GM19328 (cell line): ENCODE measurements around the gene CDX2.
"Not testable (repeated sequence)": the region's sequence is repeated elsewhere in the genome, so short reads cannot be mapped to it uniquely, and the experiment has no call there.

ENCODE experiments used
- ATAC-seq: cut with Tn5 transposase; IDR thresholded peaks from one replicate; pipeline ENCODE4 v1.9.1; 2021; ENCODE audit warnings: mild to moderate bottlenecking, moderate library complexity; ENCODE audit not compliant: unreplicated experiment

The CDX2 gene, protein sequence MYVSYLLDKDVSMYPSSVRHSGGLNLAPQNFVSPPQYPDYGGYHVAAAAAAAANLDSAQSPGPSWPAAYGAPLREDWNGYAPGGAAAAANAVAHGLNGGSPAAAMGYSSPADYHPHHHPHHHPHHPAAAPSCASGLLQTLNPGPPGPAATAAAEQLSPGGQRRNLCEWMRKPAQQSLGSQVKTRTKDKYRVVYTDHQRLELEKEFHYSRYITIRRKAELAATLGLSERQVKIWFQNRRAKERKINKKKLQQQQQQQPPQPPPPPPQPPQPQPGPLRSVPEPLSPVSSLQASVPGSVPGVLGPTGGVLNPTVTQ

DNA sequence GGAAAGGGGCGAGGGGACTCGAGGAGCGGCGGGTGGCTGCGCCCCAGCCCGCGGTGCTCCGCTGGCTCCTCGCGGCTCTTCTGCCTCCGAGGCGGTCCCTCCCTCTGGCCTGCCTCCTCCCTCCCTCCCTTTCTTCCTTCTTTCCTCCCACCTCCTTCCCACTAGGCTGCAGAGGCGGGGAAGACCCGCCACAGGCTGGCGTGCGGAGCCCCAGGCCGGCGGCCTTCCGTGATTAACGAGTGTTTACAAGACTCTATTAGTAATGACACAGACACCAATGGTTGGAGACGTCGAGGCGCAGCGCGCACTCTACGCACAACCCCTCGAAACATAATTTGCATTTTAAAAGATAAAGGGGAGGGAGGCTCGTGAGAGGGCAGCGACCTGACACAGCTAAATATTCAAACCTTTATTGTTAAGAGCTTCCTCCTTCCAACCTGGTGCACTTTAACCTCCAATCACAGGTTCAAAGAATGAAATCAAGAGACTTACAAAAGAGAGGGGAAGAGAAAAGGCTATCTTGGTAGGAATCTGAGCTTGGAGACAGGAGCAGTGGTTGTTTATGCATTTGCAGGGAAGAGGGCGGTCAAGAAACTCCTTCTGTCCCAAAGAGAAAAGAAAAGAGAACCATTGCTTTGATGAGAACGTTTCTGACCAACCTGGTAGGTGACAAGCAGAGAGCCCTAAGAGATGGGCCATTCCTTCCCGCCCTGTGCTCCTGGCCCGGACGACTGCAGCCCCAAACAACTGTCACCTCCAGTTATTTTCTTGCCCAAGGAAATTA is at the start of gene CDX2:
Gene CDX2 (minus strand): TSS at position 234 of the 784 bp plus-strand sequence. CDS start 309 bp downstream, outside the sequence.
- no peak for ATAC-seq

DNA sequence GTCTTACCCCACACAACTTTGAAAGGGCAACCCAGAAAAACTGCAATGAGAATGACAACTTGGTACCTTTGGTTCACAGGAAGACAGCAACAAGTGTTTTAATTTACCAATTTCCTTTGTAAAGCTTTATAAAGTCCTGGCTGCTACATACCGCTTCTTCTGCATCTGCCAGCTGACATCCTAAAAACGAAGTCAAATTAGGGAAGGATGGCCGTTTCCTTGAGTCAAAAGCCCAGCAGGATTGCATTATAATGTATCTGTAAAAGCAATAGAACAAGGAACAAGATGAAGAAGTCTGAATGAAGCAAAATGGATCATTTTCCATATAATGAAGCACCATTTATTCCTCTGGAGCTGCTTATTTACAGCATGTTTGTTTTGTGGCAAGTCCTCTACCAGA is 45.2 kb upstream of the CDX2 start:
- no peak for ATAC-seq

DNA sequence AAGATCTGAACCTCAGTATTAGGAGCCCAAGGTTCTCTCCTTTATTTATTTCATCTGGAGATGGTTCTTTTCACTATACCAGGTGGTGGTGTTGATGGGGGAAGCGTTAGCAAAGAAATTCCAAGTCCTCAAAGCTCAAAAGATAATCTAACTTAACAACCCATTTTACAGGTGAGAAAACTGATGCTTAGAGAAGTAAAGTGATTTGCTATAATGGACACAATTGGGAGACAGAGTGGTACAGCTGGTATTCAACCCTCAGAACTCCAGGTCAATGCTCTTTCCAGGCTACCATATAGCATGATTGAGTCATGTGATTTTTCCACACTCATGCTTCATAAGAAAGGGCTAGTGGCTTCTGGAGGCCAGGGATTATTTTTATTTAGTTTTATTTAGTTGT is 44.4 kb upstream of the CDX2 start:
- ATAC-seq, result no peak

DNA sequence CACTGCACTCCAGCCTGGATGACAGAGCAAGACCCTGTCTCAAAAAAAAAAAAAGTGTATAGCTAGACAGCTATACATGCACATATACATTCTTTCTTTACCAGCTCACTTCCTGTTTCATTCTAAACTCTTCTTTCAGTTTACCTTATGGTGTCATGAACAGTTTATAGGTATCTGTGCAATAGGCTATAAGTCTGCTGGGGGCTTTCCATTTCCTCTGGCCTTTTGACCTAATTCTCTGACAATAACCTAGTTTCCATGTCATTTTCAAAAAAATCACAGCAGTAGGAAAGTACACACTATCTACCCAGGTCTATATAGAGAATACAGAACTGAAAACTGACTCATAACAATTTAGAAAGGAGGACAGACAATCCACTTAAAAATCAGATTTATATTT is 43.8 kb upstream of the CDX2 start:
- ATAC-seq, result peak; percentile 73

DNA sequence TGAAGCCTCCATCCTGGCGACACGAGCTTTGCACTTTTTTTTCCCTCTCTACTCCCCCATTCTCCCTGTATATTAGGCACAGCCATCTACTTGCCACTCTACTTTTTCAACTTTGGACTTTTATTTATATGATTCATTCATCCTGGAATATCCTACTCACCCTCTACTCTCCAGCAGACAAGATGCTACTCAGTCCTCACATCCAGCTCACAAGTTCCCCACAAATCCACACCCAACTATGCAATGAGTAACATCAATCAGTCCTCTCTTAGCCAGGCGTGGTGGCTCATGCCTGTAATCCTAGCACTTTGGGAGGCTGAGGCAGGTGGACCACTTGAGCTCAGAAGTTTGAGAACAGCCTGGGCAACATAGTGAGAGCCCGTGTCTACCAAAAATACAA is 43.3 kb upstream of the CDX2 start:
- ATAC-seq, result no peak

DNA sequence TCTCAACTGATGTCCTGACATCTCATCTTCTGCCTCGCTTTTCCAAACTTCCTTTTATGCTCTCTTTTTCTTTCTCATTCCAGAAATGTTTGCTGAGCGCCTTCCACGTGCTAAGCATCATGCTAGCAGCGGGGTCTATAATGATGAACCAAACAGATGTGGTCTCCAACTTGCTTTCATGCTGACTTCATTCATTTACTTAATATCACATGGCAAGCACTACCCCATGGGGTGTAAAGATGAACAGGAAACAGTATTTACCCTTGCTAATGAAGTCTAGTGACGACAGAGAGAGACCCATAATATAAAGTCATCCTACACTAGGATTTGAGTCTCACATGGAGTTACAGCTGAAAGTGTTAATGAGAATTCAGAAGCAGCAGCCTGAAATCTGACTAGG is 40.9 kb upstream of the CDX2 start:
- no peak for ATAC-seq

DNA sequence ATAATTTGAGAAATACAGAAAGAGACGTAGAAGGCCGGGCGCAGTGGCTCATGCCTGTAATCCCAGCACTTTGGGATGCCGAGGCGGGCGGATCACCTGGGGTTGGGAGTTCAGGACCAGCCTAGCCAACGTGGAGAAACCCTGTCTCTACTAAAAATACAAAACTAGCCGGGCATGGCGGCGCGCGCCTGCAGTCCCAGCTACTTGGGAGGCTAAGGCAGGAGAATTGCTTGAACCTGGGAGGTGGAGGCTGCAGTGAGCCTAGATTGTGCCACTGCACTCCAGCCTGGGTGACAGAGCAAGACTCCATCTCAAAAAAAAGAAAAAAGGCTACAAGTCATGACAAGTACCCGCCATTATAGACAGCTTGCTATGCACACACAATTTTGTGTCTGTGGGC is 35.9 kb upstream of the CDX2 start:
- not testable (repeated sequence) for ATAC-seq

DNA sequence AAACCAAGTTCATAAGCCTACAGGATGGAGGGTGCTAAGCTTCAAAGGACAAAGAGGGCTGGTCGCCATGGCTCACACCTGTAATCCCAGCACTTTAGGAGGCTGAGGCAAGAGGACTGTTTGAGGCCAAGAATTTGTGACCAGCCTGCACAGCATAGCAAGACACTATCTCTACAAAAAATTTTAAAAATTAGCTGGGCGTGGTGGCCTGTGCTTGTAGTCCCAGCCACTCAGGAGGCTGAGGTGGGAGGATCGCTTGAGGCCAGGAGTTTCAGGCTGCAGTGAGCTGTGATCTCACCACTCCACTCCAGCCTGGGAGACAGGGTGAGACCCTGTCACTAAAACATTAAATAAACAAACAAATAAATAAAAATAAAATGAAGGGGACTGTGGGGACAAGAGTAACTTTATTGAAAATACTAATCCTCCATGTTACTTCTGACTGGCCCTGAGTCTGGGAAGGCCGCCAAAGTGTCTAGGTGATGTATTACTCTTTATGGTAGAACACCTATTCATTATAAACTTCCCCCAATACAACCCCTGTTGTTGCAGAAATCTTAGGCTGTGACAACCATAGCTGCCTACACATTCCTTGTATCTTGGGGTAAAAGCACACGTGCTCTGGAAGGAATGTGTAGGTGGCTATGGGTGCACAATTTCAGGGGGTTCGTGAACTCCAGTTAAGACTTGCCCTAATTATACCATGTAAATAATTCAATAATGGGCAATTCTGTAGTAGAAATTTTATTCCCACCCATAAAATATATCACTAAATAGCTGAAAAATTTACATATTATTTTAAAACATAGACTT is 34.0 kb upstream of the CDX2 start:
- ATAC-seq, result no peak

DNA sequence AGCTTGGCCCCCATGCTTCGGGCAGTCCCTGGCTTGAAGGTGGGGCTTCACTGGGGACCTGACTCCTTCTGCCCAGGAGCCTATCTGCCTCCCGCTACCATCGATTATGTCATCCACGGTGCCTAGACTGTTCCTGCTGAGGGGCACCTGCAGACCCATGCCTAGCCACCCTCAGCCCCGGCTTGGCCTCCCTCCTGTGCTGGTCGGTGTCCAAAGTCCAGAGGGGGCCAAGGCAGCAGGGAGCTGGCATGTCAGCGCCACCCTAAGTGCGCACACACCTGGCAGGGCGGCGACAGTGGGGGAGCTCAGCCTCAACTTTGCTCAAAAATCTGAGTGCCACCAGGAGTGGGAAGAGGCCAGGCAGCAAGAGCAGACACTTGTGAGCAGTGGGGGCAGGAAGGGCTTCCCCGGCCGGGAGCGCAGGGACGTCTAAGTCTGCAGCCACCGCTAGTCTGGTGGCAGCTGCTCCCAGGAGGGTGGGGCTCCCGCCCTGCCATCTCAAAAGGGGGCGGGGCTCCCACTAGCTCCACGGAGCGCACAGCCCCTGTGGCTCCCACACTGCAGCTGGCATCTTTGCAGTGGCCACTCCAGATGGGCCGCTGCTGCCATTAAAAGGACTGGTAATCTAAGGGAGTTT is 32.8 kb upstream of the CDX2 start:
- no peak for ATAC-seq

DNA sequence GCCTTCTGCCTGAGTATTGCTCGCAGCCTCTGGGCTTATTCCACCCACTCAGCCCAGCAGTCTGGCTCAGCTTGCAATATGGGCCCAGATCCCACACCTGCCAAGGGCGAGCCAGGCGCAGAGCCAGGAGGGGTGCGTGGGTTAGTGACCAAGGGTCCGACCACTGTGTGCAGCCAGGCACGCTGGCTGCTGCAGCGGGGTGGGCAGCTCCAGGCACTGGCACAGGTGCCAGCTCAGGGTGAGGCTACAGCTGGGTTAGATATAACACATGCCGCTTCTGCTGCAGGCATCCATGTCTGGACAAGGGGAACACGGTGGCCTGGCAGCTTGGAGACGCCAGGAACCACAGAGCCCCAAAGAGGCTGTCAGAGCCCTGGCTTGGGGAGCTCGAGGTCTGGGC is 31.9 kb upstream of the CDX2 start:
- ATAC-seq, result no peak

DNA sequence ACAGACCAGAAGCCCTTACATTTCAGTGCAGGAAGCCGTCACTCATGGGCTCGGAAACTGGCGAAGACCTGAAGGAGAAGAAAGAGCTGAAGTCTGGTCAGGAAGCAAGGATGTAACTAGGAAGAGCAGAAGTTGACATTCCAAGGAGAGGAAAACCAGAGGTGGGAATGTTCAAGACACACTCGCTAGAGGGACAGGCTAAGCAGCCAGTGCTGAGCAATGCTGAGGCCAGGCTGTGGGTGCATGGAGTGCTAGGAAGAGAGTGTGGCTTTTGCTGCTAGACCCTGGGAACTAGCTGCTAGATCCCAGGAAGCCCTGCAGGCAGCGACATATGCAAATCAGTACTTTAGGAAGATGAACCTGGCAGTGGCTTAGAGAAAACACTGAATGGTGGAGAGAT is 31.5 kb upstream of the CDX2 start:
- no peak for ATAC-seq

DNA sequence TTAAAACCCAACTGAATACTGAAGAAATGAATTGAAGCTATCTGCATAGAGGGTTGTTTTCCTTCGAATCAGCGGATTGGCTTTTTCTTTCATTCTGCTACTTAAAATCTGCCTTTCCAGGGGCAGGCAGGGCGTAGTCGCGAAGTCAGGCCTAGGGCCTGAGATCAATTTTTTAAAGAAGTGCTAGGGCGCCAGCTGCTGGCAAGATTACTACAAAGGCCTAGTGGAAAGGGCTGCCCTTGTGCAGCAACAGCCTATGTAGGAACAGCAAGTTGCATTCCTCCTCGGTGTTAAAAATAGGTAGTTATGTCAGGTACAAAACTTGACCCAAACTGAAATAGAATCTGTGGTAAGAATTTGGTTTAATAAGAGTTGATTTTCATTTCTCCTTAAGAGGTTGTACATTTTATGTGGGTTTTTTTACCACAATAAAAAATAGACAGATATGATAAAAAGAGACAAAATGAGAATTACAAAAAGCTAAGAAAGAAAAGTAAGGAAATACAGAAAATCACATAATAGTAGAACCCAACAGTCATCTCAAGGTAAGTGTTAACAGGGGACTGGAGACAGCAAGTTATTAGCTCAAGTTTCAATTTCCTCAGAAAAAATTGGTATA is 28.9 kb upstream of the CDX2 start:
- ATAC-seq, result no peak

DNA sequence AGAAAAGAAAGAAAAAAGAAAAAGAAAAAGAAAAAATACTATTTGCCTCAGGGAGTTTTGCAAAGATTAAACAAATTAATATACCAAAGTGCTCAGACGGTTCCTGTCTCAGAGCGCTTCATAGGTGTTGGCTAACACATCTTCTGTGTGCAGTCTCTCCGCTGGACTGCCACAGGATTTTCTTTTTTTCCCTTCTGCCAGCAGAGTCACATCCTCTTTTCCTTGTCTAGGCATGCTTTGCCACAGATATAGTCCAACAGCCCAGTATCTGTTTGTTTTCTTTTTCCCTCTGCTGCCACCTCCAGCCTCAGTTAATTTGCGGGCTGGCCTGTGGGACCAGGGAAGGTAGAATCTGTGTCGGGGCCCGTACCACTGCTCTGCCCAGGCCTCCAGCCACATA is 22.8 kb upstream of the CDX2 start:
- ATAC-seq, result no peak

DNA sequence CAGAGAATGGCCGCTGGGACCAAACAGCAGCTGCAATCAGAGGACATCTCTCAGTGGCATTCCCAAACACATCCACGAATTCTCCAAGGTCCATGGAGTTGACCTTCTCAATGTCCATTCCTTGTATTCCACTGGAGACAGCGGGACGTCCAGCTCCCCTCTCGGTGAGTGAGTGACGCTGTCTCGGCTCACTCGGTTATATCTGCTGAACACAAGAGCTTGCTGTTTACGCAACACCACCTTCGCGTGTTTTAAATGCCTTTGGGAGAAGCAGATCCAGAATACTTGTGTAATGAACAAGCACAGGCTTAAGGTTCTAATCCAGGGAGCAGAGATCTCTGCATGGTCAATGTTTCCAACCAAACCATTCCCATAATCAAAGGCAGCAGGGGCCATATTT is 19.4 kb upstream of the CDX2 start, which contains the start of gene URAD:
Gene URAD (minus strand): TSS at position 174 of the 400 bp plus-strand sequence. CDS start 56 bp downstream, at position 118.
- ATAC-seq, result no peak

DNA sequence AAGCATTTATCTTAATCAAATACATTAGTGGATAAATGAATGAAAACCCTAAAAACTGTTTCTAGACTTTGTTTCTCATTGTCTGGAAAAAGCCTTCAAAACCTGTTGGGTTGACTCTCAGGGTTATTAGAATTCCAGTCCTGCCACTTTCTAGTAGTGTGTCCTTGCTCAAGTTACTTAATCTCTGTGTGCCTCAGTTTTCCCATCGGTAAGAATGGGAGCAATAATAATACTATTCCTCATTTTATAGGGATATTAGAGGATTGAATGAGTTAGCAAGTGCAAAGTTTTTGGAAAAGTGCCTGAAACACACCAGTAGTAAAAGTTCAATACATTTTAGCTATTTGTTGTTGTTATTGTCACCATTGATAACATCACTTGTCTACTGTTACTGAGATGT is 16.5 kb upstream of the CDX2 start:
- ATAC-seq, result no peak

DNA sequence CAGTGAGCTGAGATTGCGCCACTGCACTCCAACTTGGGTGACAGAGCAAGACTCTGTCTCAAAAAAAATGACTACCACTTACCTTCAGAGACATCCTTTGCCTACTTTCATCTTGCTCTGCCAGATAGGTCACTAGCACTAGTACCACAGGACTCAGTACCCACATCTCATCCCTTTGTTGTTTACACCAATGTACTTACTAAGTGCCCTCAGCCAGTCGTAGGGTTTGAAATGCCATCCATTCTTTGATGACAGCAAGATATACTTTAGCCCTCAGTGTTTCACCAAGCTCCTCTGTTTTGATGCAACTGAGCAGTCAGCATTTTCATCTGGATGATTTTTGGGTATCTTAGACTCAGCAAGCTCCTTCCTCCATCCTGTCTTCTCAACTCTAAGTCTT is 13.2 kb upstream of the CDX2 start:
- no peak for ATAC-seq

DNA sequence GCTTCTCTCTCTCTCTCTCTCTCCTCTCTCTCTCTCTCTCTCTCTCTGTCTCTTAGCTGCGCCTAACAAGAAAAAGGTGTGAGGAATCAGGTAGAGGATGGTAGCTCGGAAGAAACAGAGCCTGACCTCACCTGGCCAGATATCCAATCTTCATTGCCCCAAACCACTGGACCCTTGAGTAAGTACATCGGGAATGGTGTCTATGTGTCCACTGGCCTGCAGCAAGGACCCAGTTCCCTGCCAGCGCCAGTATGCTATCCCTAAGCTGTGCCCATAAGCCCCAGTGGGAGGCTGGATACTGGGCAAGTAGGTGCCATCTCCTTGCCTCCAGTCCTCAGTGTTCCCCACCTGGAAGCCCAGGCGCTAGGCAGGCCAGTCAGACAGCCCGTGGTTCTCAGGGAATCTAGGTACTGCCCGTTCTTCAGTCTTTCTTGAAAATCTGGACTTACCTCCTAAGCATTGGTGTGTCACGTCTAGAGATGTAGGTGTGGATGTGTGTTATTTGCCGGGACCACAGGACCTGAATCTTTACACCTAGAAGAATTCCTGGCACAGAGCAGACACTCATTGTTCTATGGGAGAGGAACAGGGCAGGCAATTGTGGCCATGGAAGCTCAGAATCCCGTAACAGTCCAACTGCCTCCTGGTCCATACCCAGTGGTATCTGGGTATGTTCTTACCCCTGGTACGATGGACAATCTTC is 12.0 kb upstream of the CDX2 start:
- ATAC-seq, result no peak

DNA sequence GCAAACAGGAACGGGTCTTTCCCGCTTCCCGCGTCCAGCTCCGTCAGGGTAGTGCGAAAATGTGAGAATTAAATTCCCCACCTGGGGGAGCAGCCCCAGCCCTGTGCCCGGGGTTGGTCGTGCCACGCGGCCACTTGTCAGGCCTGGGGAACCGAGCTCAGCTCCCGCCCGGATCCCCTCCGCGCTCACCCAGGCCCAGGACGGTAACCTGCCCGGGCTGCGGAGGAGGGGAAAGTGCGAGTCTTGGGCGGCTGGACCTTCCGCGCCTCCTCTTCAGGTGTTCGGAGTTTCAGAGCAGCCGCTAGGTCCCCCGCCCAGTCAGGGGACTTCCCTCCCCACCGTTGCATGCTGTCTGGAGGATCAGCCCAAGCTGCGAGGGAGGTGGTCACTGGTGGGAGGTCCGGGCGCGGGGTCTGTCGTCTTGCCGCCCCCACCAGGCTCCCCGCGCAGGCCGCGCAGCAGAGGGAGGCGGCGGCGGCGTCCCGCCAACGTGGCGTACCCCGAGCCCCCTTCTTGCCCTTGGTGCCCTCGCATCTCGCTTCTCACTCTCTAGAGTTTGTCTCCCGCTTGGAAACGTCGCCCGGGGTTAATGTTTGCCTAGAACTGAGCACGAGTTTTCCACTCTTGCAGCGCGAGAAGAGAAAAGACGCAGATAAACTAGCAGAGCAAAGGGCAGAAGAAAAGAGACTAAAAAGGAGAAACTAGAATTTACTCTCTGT is 11.3 kb upstream of the CDX2 start:
- ATAC-seq, result no peak

DNA sequence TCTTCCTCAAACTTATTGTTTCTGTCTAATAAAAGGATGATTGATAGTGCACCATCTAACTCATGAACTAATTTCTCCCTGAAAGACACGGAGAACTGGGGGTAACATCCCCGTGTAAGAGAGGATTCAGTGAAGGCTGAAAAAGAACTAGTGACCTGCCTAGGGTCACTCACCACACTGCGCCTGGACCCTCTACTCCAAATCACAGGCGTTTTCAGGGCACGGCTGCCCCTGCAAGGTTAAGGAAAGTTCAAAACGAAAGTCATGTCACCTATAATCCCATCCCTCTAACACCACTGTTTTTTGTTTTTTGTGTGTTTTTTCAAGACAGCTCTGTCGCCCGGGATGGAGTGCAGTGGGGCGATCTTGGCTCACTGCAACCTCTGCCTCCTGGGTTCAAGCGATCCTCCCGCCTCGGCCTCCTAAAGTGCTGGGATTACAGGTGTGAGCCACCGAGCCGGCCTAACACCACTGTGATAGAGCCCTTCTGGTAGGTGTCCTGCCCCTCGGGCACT is 10.7 kb upstream of the CDX2 start:
- ATAC-seq, result no peak
